Ascending aorta (tissue), 2 donors: Measurements from ENCODE around the gene PSME3IP1. TPM values are rescaled to one million over a fixed set of nuclear protein-coding genes. Genes with fewer than 3 reads are reported as not detected.

Experiments used
- DNase-seq, 2 donors: peaks; one replicate each; pipeline ENCODE4 v3.0.0-alpha.2; 2019; ENCODE audit warnings: low spot score in 2 of 2
- H3K27ac ChIP-seq, 2 donors: fragments of 200-600 bp; sonication (generic); one replicate each; pipeline ENCODE4 v1.5.1; 2016 to 2017; ENCODE audit warnings: mild to moderate bottlenecking in 1 of 2
- H3K27me3 ChIP-seq: fragments of 200-600 bp; sonication (generic); one replicate; pipeline ENCODE4 v1.5.1; 2017
- H3K36me3 ChIP-seq, 2 donors: fragments of 200-600 bp; sonication (generic); one replicate each; pipeline ENCODE4 v1.5.1; 2016
- H3K4me1 ChIP-seq, 2 donors: fragments of 200-600 bp; sonication (generic); one replicate each; pipeline ENCODE4 v1.5.1; 2016 to 2017; ENCODE audit warnings: mild to moderate bottlenecking in 1 of 2
- H3K4me3 ChIP-seq, 2 donors: fragments of 200-600 bp; sonication (generic); one replicate each; pipeline ENCODE4 v1.5.1; 2016 to 2017; ENCODE audit warnings: mild to moderate bottlenecking in 1 of 2
- H3K9me3 ChIP-seq, 2 donors: fragments of 200-600 bp; sonication (generic); one replicate each; pipeline ENCODE4 v1.5.1; 2016
- CTCF ChIP-seq, 3 experiments: fragments of 200-600 bp in 2 of 3; fragments of 450-650 bp in 1 of 3; sonication (generic) in 2 of 3; IDR thresholded peaks; one replicate each; pipeline ENCODE4 v1.5.1; 2016 to 2019; ENCODE audit warnings: antibody characterized with exemption in 3 of 3, mild to moderate bottlenecking in 1 of 3, moderate library complexity in 1 of 3
- intact Hi-C: fragments of 100-400 bp; cut with DNase I; formaldehyde crosslinking; loops from one replicate; pipeline ENCODE4 v1.15.1; 2023
- total RNA-seq: library from RNA; depleted of rRNA; stranded (reverse); fragments of >200 nt; gene quantifications from one replicate; pipeline ENCODE4 v1.1.0, GENCODE V29; 2016

The PSME3IP1 gene
- total RNA-seq, 1 donor from 2014 or later: 32.6 TPM

- no peak overlapping the region for H3K4me3 ChIP-seq
- TF ChIP-seq CTCF (IDR thresholded peaks at IDR 0.05): peak; percentile 22 to 63 (median 62)
- intact Hi-C loops: loop anchor here (1.0 to 2.0 kb wide), 2 partner anchors 84 to 301 kb away; no protein-coding TSS in a partner anchor
- H3K9me3 ChIP-seq: no peaks in the 10 kb centered on the region
- H3K36me3 ChIP-seq: peaks cover 40 to 80% of the 10 kb centered on the region in 2 donors
- no peak overlapping the region for H3K27ac ChIP-seq
- no peaks in the 10 kb centered on the region for H3K4me1 ChIP-seq
- DNase-seq: no peak
- H3K27me3 ChIP-seq: no peaks in the 10 kb centered on the region
Measured at GRCh38 chr16:57167953-57168352, 17.9 kb downstream of the PSME3IP1 start.

- Histone ChIP-seq H3K9me3 (no peaks in the 10 kb centered on the region), H3K27me3 (no peaks in the 10 kb centered on the region), H3K4me3 (no peak overlapping the region), H3K36me3 (peaks cover 35 to 80% of the 10 kb centered on the region in 2 donors), H3K27ac (no peak overlapping the region), H3K4me1 (no peaks in the 10 kb centered on the region)
- no peak for DNase-seq
- TF ChIP-seq CTCF (IDR thresholded peaks at IDR 0.05): no peak
- intact Hi-C loops: no loop called here
Measured at GRCh38 chr16:57167538-57167937, 18.3 kb downstream of the PSME3IP1 start.

- DNase-seq: no peak
- intact Hi-C loops: no loop called here
Measured at GRCh38 chr16:57166951-57167350, 18.9 kb downstream of the PSME3IP1 start.

GRCh38 chr16:57166451-57166850 lies 19.4 kb downstream of the PSME3IP1 start:
- Histone ChIP-seq H3K36me3 (peaks cover 32 to 80% of the 10 kb centered on the region in 2 donors), H3K27ac (no peak overlapping the region)
- intact Hi-C loops: no loop called here

More at GRCh38 chr16:57166951-57167350, 18.9 kb downstream of the PSME3IP1 start:
- H3K27me3 ChIP-seq: no peaks in the 10 kb centered on the region
- H3K36me3 ChIP-seq: peaks cover 32 to 80% of the 10 kb centered on the region in 2 donors
- no peak for TF ChIP-seq CTCF (IDR thresholded peaks at IDR 0.05)
- H3K9me3 ChIP-seq: no peaks in the 10 kb centered on the region
- H3K4me3 ChIP-seq: no peak overlapping the region
- no peak overlapping the region for H3K27ac ChIP-seq
- H3K4me1 ChIP-seq: no peaks in the 10 kb centered on the region

GRCh38 chr16:57165938-57166337 lies 19.9 kb downstream of the PSME3IP1 start:
- TF ChIP-seq CTCF (IDR thresholded peaks at IDR 0.05): no peak
- Histone ChIP-seq H3K27me3 (no peaks in the 10 kb centered on the region), H3K27ac (no peak overlapping the region), H3K4me3 (no peak overlapping the region), H3K4me1 (no peaks in the 10 kb centered on the region), H3K36me3 (peaks cover 26 to 75% of the 10 kb centered on the region in 2 donors), H3K9me3 (no peaks in the 10 kb centered on the region)
- intact Hi-C loops: no loop called here
- no peak for DNase-seq

More at GRCh38 chr16:57166451-57166850, 19.4 kb downstream of the PSME3IP1 start:
- Histone ChIP-seq H3K4me1 (no peaks in the 10 kb centered on the region), H3K27me3 (no peaks in the 10 kb centered on the region), H3K9me3 (no peaks in the 10 kb centered on the region), H3K4me3 (no peak overlapping the region)
- TF ChIP-seq CTCF (IDR thresholded peaks at IDR 0.05): no peak
- no peak for DNase-seq

GRCh38 chr16:57165483-57165882 lies 20.4 kb downstream of the PSME3IP1 start:
- no peak for TF ChIP-seq CTCF (IDR thresholded peaks at IDR 0.05)
- Histone ChIP-seq H3K4me3 (no peak overlapping the region), H3K9me3 (no peaks in the 10 kb centered on the region), H3K27ac (no peak overlapping the region), H3K27me3 (no peaks in the 10 kb centered on the region), H3K4me1 (no peaks in the 10 kb centered on the region), H3K36me3 (peaks cover 25 to 71% of the 10 kb centered on the region in 2 donors)
- intact Hi-C loops: no loop called here
- DNase-seq: no peak
